Keratinocyte (primary cell): ENCODE results near the gene CCDC24. TPM values are rescaled to one million over a fixed set of nuclear protein-coding genes. Genes with fewer than 3 reads are reported as not detected.

ENCODE experiments used
- DNase-seq: peaks from one replicate; pipeline ENCODE4 v3.0.0-alpha.2; 2011; ENCODE audit warnings: low read depth, missing footprints, low spot score
- FAIRE-seq: peaks from 2 replicates; lab custom pipeline; 2011; peaks lifted over from hg19 to GRCh38; lab: Jason Lieb, UNC
- H2AFZ ChIP-seq: 2 replicates; pipeline ENCODE4 v1.6.0; 2012; ENCODE audit warnings: low read length, control low read depth, inconsistent platforms; ENCODE audit not compliant: control insufficient read depth
- H3K27ac ChIP-seq: 2 replicates; pipeline ENCODE4 v1.5.1; 2011; ENCODE audit warnings: low read length; ENCODE audit not compliant: control insufficient read depth, insufficient read depth
- H3K27me3 ChIP-seq: 3 replicates; pipeline ENCODE4 v1.6.0; 2011; ENCODE audit warnings: low read length; ENCODE audit not compliant: control insufficient read depth, insufficient read depth; ENCODE audit errors: extremely low read depth
- H3K36me3 ChIP-seq, 2 experiments: 2 replicates in 1 of 2; 3 replicates in 1 of 2; pipeline ENCODE4 v1.5.1; 2011; ENCODE audit warnings: low read length in 2 of 2, mild to moderate bottlenecking in 1 of 2; ENCODE audit not compliant: control insufficient read depth in 2 of 2, insufficient read depth in 2 of 2; ENCODE audit errors: extremely low read depth in 1 of 2
- H3K4me1 ChIP-seq: 3 replicates; pipeline ENCODE4 v1.5.1; 2011; ENCODE audit warnings: low read length; ENCODE audit not compliant: control insufficient read depth, insufficient read depth; ENCODE audit errors: extremely low read depth
- H3K4me2 ChIP-seq: 3 replicates; pipeline ENCODE4 v1.6.0; 2011; ENCODE audit warnings: low read depth, low read length; ENCODE audit not compliant: control insufficient read depth, insufficient read depth; ENCODE audit errors: extremely low read depth
- H3K4me3 ChIP-seq, 3 experiments: fragments of 200-600 bp in 1 of 3; sonication (generic) in 1 of 3; 2 replicates in 2 of 3; 3 replicates in 1 of 3; pipeline ENCODE4 v1.5.1; 2011 to 2016; ENCODE audit warnings: low read length in 3 of 3, mild to moderate bottlenecking in 3 of 3, control low read depth in 2 of 3, inconsistent platforms in 1 of 3, low read depth in 1 of 3, mixed read lengths in 1 of 3, mixed run types in 1 of 3, moderate library complexity in 1 of 3; ENCODE audit not compliant: control insufficient read depth in 2 of 3, insufficient read depth in 2 of 3; ENCODE audit errors: extremely low read depth in 1 of 3
- H3K79me2 ChIP-seq: 2 replicates; pipeline ENCODE4 v1.6.0; 2012; ENCODE audit warnings: low read length; ENCODE audit not compliant: control insufficient read depth, insufficient read depth
- H3K9ac ChIP-seq: 3 replicates; pipeline ENCODE4 v1.6.0; 2011; ENCODE audit warnings: low read length; ENCODE audit not compliant: control insufficient read depth, insufficient read depth; ENCODE audit errors: extremely low read depth
- H3K9me1 ChIP-seq: 3 replicates; pipeline ENCODE4 v1.6.0; 2011; ENCODE audit warnings: low read length; ENCODE audit not compliant: control insufficient read depth, insufficient read depth; ENCODE audit errors: extremely low read depth
- H3K9me3 ChIP-seq: 2 replicates; pipeline ENCODE4 v1.5.1; 2012; ENCODE audit warnings: low read depth, low read length; ENCODE audit not compliant: control insufficient read depth
- H4K20me1 ChIP-seq: 3 replicates; pipeline ENCODE4 v1.6.0; 2011; ENCODE audit warnings: low read length; ENCODE audit not compliant: control insufficient read depth, insufficient read depth; ENCODE audit errors: extremely low read depth
- CTCF ChIP-seq, 3 experiments: IDR thresholded peaks in 1 of 3; conservative IDR thresholded peaks in 1 of 3; optimal IDR thresholded peaks in 1 of 3; 2 replicates in 2 of 3; 3 replicates in 1 of 3; pipeline versions ENCODE3 to v1.5.1; 2011; ENCODE audit warnings: low read length in 3 of 3, mild to moderate bottlenecking in 3 of 3, moderate library complexity in 2 of 3, control low read depth in 1 of 3, inconsistent platforms in 1 of 3; ENCODE audit not compliant: insufficient read depth in 2 of 3; ENCODE audit errors: extremely low read depth in 1 of 3
- EZH2 ChIP-seq: IDR thresholded peaks from one replicate; pipeline ENCODE4 v1.6.1; 2012; ENCODE audit warnings: inconsistent platforms, mild to moderate bottlenecking, low read length, moderate library complexity
- dilution Hi-C: fragments of 300-500 bp; cut with MboI; formaldehyde crosslinking; loops from one replicate; pipeline ENCODE4 v1.7.0; 2020; ENCODE audit warnings: low sequenced_read_pairs; ENCODE audit not compliant: extremely low pct_ligation_motif_present
- polyA plus RNA-seq, 5 experiments: library from polyadenylated mRNA; depleted of rRNA in 3 of 5; stranded (reverse) in 3 of 5; stranded (forward) in 1 of 5; unstranded in 1 of 5; fragments of >200 nt; gene quantifications; 1 replicate in 1 of 5; 2 replicates in 3 of 5; 3 replicates in 1 of 5; pipeline versions ENCODE4 v1.2.1 to v1.2.3, GENCODE V29; 2011 to 2012; ENCODE audit warnings: missing spikeins in 2 of 5, low read depth in 1 of 5, low replicate concordance in 1 of 5

CCDC24 gene
- polyA plus RNA-seq, 1 donor (not counting 4 experiments of a cell fraction or from before 2014, with no cell fraction given) = 5.2 TPM

DNA sequence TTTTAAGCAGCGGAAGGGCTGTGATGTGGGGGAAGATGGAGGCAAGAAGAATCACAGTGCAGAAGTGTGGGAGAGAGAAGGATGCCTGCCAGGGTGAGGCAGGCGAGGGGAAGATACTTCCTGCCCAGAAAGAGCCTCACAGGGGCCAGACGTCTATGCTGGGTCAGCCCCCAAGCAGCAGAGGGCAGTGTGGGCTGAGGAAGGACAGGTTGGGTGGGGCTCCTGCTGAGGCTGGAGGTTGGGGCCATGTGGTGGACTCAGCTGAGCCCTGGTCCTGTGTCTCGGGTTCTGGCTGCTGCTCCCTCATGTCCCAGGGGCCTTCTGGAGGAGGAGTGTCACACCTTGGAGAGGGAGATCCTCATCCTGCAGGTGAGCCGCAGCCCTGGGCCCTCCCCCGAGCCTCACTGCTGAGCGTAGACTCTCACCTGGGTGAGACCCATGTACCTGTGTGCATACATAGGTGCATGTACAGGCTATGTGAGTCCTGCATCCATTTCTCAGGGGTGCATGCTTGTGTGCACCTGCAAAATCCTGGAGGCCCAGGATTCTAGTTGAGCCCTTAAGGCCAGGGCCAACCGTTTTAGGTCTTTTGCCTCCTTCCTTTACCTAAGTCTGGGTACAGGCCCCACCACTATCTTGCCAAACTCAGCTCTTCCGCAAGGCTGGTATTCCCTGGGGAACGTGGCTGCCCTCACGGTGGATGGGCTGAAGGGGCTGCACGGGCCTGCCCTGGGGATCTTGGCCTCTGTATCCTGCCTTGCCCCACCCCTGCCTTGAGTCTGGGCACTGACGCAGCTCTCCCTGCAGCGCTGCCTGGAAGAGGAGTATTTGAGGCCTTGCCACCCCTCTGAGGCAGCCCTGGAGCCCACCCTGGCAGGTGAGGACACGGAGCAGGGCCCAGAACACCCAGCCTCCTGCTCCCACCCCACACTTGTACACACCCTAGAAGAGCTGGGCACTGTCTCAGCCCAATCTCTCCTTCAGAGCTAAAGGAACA is 3.7 kb downstream of the CCDC24 start:
- TF ChIP-seq CTCF (optimal IDR thresholded peaks at IDR 0.05 in 1 of 3, IDR thresholded peaks at IDR 0.05 in 1 of 3, conservative IDR thresholded peaks at IDR 0.05 in 1 of 3; ENCODE audit: extremely low read depth in 1 of 3, insufficient read depth in 2 of 3, low read length in 3 of 3) = peak; percentile 19 to 59 (median 32)
- TF ChIP-seq EZH2 = no peak
- no peaks in the 10 kb centered on the region for H4K20me1 ChIP-seq
- H3K9ac ChIP-seq = no peak overlapping the region
- H3K27me3 ChIP-seq = no peaks in the 10 kb centered on the region
- no peak overlapping the region for H3K4me2 ChIP-seq
- H3K27ac ChIP-seq = no peak overlapping the region
- no peaks in the 10 kb centered on the region for H3K9me1 ChIP-seq
- H3K9me3 ChIP-seq = no peaks in the 10 kb centered on the region
- H2AFZ ChIP-seq = no peak overlapping the region
- no peaks in the 10 kb centered on the region for H3K79me2 ChIP-seq
- no peak for FAIRE-seq
- H3K4me1 ChIP-seq = peaks cover 23% of the 10 kb centered on the region
- no peak for DNase-seq
- dilution Hi-C loops = no loop called here
- H3K4me3 ChIP-seq = no peak overlapping the region
- H3K36me3 ChIP-seq = peaks cover 2 to 3% of the 10 kb centered on the region in 2 experiments

GRCh38 chr1:43995984-43996732 is 4.8 kb downstream of the CCDC24 start:
- Histone ChIP-seq H3K4me1 (peaks cover 16% of the 10 kb centered on the region), H2AFZ (no peak overlapping the region), H3K4me3 (no peak overlapping the region), H3K27ac (no peak overlapping the region), H3K79me2 (no peaks in the 10 kb centered on the region), H4K20me1 (no peaks in the 10 kb centered on the region), H3K9me1 (no peaks in the 10 kb centered on the region), H3K36me3 (peaks cover 2 to 3% of the 10 kb centered on the region in 2 experiments), H3K4me2 (no peak overlapping the region), H3K9me3 (no peaks in the 10 kb centered on the region), H3K9ac (no peak overlapping the region), H3K27me3 (no peaks in the 10 kb centered on the region)
- no peak for DNase-seq
- TF ChIP-seq EZH2 = no peak
- TF ChIP-seq CTCF (optimal IDR thresholded peaks at IDR 0.05 in 1 of 3, IDR thresholded peaks at IDR 0.05 in 1 of 3, conservative IDR thresholded peaks at IDR 0.05 in 1 of 3; ENCODE audit: extremely low read depth in 1 of 3, insufficient read depth in 2 of 3, low read length in 3 of 3) = no peak
- dilution Hi-C loops = no loop called here
- FAIRE-seq = no peak
